HCT116 (cell line): ENCODE data around the gene HINT1. TPM values are rescaled to one million over a fixed set of nuclear protein-coding genes. Genes with fewer than 3 reads are reported as not detected.

Source experiments
- ATAC-seq: fragments of 200-7000 bp; cut with Tn5 transposase; 2 replicates; pipeline ENCODE4 v1.9.1; 2020; ENCODE audit warnings: mild to moderate bottlenecking, moderate library complexity
- BruUV-seq: library from RNA; stranded (reverse); fragments of 400-500 nt; replicated peaks from 2 replicates; lab custom pipeline; 2021; lab: Mats Ljungman, UMichigan
- CTCF ChIA-PET: fragments of 300-600 bp; sonication (Branson Sonifier 250); formaldehyde crosslinking; loops from one replicate; lab custom pipeline; 2021; ENCODE audit warnings: antibody characterized with exemption; lab: Charles Lee
- POLR2A ChIA-PET: fragments of 300-600, 350-600 bp; sonication (Branson Sonifier 250); formaldehyde crosslinking; loops from one replicate; lab custom pipeline; 2021; ENCODE audit warnings: antibody characterized with exemption; lab: Charles Lee
- RAD21 ChIA-PET, 2 experiments: fragments of 300-600 bp; sonication (Branson Sonifier 250); formaldehyde crosslinking; loops; one replicate each; lab custom pipeline; 2023; ENCODE audit warnings: low total read pairs in 2 of 2; ENCODE audit not compliant: uncharacterized antibody in 2 of 2, unreplicated experiment in 2 of 2, low non-redundant PET in 1 of 2; lab: Charles Lee
- DNase-seq: peaks from one replicate; pipeline ENCODE4 v3.0.0-alpha.2; 2010; ENCODE audit warnings: low read depth, low spot score
- H2AFZ ChIP-seq: fragments of 200-600 bp; shearing (Covaris generic), sonication (generic); 2 replicates; pipeline ENCODE4 v1.6.1; 2017; ENCODE audit warnings: low read depth, mixed run types, mixed read lengths, antibody characterized with exemption, low read length; ENCODE audit not compliant: poor library complexity, severe bottlenecking
- H3K27ac ChIP-seq: 2 replicates; pipeline ENCODE4 v1.5.1; 2012; ENCODE audit warnings: low read depth, low read length
- H3K27me3 ChIP-seq: fragments of 200-600 bp; sonication (generic); 2 replicates; pipeline ENCODE4 v1.6.1; 2016; ENCODE audit warnings: mixed run types, low read length, mixed read lengths; ENCODE audit not compliant: insufficient read depth
- H3K36me3 ChIP-seq, 2 experiments: fragments of 200-500 bp in 1 of 2; fragments of 200-600 bp in 1 of 2; sonication (Bioruptor generic) in 1 of 2; sonication (generic) in 1 of 2; 2 replicates each; pipeline versions ENCODE4 v1.5.1 to v1.6.1; 2014 to 2016; ENCODE audit warnings: low read length in 2 of 2, inconsistent platforms in 1 of 2, mixed read lengths in 1 of 2, mixed run types in 1 of 2; ENCODE audit not compliant: insufficient read depth in 2 of 2, control insufficient read depth in 1 of 2
- H3K4me1 ChIP-seq, 2 experiments: fragments of 200-600 bp in 1 of 2; sonication (generic) in 1 of 2; 2 replicates each; pipeline versions ENCODE4 v1.5.1 to v1.6.1; 2012 to 2017; ENCODE audit warnings: low read length in 2 of 2, inconsistent platforms in 1 of 2, mild to moderate bottlenecking in 1 of 2, mixed read lengths in 1 of 2, mixed run types in 1 of 2, moderate library complexity in 1 of 2; ENCODE audit not compliant: insufficient read depth in 2 of 2, control insufficient read depth in 1 of 2
- H3K4me2 ChIP-seq: fragments of 200-600 bp; sonication (generic); 2 replicates; pipeline ENCODE4 v1.6.1; 2017; ENCODE audit warnings: mixed run types, low read length, mixed read lengths
- H3K4me3 ChIP-seq, 2 experiments: fragments of 200-600 bp in 1 of 2; sonication (generic) in 1 of 2; replicated peaks in 1 of 2; 2 replicates each; pipeline ENCODE4 v1.5.1; 2011 to 2016; ENCODE audit warnings: low read length in 2 of 2, control low read depth in 1 of 2, low read depth in 1 of 2, mild to moderate bottlenecking in 1 of 2, mixed read lengths in 1 of 2, mixed run types in 1 of 2
- H3K79me2 ChIP-seq: fragments of 200-600 bp; sonication (generic); 2 replicates; pipeline ENCODE4 v1.6.1; 2017; ENCODE audit warnings: mild to moderate bottlenecking, mixed run types, low read length, moderate library complexity, mixed read lengths; ENCODE audit not compliant: insufficient read depth
- H3K9ac ChIP-seq: fragments of 200-600 bp; sonication (generic); 2 replicates; pipeline ENCODE4 v1.6.1; 2016; ENCODE audit warnings: low read length, mixed read lengths
- H3K9me2 ChIP-seq: fragments of 200-600 bp; sonication (generic), shearing (Covaris generic); 2 replicates; pipeline ENCODE4 v1.6.1; 2017; ENCODE audit warnings: mixed run types, mild to moderate bottlenecking, moderate library complexity; ENCODE audit not compliant: insufficient read depth
- H3K9me3 ChIP-seq, 2 experiments: fragments of 200-500 bp in 1 of 2; fragments of 200-600 bp in 1 of 2; sonication (Bioruptor generic) in 1 of 2; sonication (generic) in 1 of 2; 2 replicates each; pipeline ENCODE4 v1.6.1; 2014 to 2017; ENCODE audit warnings: low read length in 2 of 2, mixed read lengths in 2 of 2, inconsistent platforms in 1 of 2, low read depth in 1 of 2, mild to moderate bottlenecking in 1 of 2, mixed run types in 1 of 2, moderate library complexity in 1 of 2; ENCODE audit not compliant: control insufficient read depth in 1 of 2, insufficient read depth in 1 of 2
- H4K20me1 ChIP-seq: fragments of 200-600 bp; sonication (generic), shearing (Covaris generic); 2 replicates; pipeline ENCODE4 v1.6.1; 2017; ENCODE audit warnings: mixed run types, mild to moderate bottlenecking, moderate library complexity; ENCODE audit not compliant: insufficient read depth
- EGR1 ChIP-seq: IDR thresholded peaks from 2 replicates; pipeline ENCODE4 v1.6.1; 2012; ENCODE audit warnings: low read depth
- EZH2phosphoT487 ChIP-seq: fragments of 200-600 bp; IDR thresholded peaks from 2 replicates; pipeline ENCODE4 v1.6.1; 2018; ENCODE audit warnings: antibody characterized with exemption, borderline replicate concordance
- FOSL1 ChIP-seq: IDR thresholded peaks from 2 replicates; pipeline ENCODE4 v1.6.1; 2012; ENCODE audit warnings: low read depth
- JUND ChIP-seq: IDR thresholded peaks from 2 replicates; pipeline ENCODE4 v1.6.1; 2012
- POLR2A ChIP-seq: IDR thresholded peaks from 2 replicates; pipeline ENCODE4 v1.7.0; 2011; ENCODE audit warnings: borderline replicate concordance; ENCODE audit not compliant: insufficient read depth, insufficient read length; ENCODE audit errors: extremely low read depth
- POLR2AphosphoS5 ChIP-seq: IDR thresholded peaks from 2 replicates; pipeline ENCODE4 v1.6.1; 2011; ENCODE audit warnings: mild to moderate bottlenecking, low read depth, low read length, moderate library complexity
- SIN3A ChIP-seq: IDR thresholded peaks from 2 replicates; pipeline ENCODE4 v1.6.1; 2012; ENCODE audit warnings: low read depth
- YY1 ChIP-seq: IDR thresholded peaks from 2 replicates; pipeline ENCODE4 v1.6.1; 2011; ENCODE audit warnings: low read length, low read depth, moderate library complexity, mild to moderate bottlenecking; ENCODE audit not compliant: insufficient replicate concordance; ENCODE audit errors: extremely low read depth
- intact Hi-C: fragments of 100-400 bp; cut with micrococcal nuclease; formaldehyde crosslinking; loops from 2 replicates; pipeline ENCODE4 v1.10.0; 2022
- total RNA-seq: library from RNA; stranded (reverse); gene quantifications from one replicate; pipeline ENCODE4 v1.2.1, GENCODE V29; 2021; ENCODE audit not compliant: unreplicated experiment
- TF ChIP-seq, protein P1 (sequence below), 3 experiments: fragments of 200-600 bp in 1 of 3; sonication (generic) in 1 of 3; IDR thresholded peaks in 2 of 3; conservative IDR thresholded peaks in 1 of 3; 2 replicates each; pipeline ENCODE4 v1.5.1; 2012 to 2017; ENCODE audit warnings: low read depth in 2 of 3, low read length in 2 of 3, antibody characterized with exemption in 1 of 3, borderline replicate concordance in 1 of 3, control low read depth in 1 of 3, mild to moderate bottlenecking in 1 of 3, mixed read lengths in 1 of 3, mixed run types in 1 of 3, moderate library complexity in 1 of 3; ENCODE audit not compliant: insufficient read depth in 1 of 3
- TF ChIP-seq, protein P2 (sequence below): IDR thresholded peaks from 2 replicates; pipeline ENCODE4 v1.6.1; 2012
- TF ChIP-seq, protein P3 (sequence below): IDR thresholded peaks from 2 replicates; pipeline ENCODE4 v1.6.1; 2012; ENCODE audit warnings: low read depth
- TF ChIP-seq, protein P4 (sequence below): IDR thresholded peaks from 2 replicates; pipeline ENCODE4 v1.6.1; 2011; ENCODE audit warnings: mild to moderate bottlenecking, low read length, moderate library complexity; ENCODE audit not compliant: insufficient replicate concordance; ENCODE audit errors: extremely low read depth

Gene HINT1
- total RNA-seq, 1 experiment from 2014 or later, result 222 TPM

DNA sequence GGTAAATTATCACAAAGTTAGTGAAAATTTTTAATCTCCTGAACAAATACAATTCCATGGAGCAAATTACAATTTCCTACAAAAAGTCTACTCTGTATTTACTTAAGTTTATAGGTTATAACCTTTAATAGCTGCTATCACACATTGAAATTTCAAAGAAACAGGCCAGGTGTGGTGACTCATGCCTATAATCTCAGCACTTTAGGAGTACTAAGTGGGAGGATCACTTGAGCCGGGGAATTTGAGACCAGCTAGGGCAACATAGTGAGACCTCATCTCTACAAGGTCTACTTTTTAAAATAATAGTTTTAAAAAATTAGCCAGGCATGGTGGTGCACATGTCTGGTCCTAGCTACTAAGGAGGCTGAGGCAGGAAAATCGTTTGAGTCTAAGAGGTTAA is 50.3 kb downstream of the HINT1 start:
- TF ChIP-seq, protein P1, sequence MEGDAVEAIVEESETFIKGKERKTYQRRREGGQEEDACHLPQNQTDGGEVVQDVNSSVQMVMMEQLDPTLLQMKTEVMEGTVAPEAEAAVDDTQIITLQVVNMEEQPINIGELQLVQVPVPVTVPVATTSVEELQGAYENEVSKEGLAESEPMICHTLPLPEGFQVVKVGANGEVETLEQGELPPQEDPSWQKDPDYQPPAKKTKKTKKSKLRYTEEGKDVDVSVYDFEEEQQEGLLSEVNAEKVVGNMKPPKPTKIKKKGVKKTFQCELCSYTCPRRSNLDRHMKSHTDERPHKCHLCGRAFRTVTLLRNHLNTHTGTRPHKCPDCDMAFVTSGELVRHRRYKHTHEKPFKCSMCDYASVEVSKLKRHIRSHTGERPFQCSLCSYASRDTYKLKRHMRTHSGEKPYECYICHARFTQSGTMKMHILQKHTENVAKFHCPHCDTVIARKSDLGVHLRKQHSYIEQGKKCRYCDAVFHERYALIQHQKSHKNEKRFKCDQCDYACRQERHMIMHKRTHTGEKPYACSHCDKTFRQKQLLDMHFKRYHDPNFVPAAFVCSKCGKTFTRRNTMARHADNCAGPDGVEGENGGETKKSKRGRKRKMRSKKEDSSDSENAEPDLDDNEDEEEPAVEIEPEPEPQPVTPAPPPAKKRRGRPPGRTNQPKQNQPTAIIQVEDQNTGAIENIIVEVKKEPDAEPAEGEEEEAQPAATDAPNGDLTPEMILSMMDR (IDR thresholded peaks at IDR 0.05 in 2 of 3, conservative IDR thresholded peaks at IDR 0.05 in 1 of 3; ENCODE audit: borderline replicate concordance in 1 of 3, insufficient read depth in 1 of 3, low read depth in 2 of 3, low read length in 2 of 3), result no peak
- TF ChIP-seq FOSL1 (no peak), EZH2phosphoT487 (no peak), POLR2AphosphoS5 (no peak), EGR1 (no peak), SIN3A (no peak), JUND (no peak), YY1 (no peak), POLR2A (no peak)
- TF ChIP-seq, protein P2, sequence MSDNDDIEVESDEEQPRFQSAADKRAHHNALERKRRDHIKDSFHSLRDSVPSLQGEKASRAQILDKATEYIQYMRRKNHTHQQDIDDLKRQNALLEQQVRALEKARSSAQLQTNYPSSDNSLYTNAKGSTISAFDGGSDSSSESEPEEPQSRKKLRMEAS, result no peak
- TF ChIP-seq, protein P3, sequence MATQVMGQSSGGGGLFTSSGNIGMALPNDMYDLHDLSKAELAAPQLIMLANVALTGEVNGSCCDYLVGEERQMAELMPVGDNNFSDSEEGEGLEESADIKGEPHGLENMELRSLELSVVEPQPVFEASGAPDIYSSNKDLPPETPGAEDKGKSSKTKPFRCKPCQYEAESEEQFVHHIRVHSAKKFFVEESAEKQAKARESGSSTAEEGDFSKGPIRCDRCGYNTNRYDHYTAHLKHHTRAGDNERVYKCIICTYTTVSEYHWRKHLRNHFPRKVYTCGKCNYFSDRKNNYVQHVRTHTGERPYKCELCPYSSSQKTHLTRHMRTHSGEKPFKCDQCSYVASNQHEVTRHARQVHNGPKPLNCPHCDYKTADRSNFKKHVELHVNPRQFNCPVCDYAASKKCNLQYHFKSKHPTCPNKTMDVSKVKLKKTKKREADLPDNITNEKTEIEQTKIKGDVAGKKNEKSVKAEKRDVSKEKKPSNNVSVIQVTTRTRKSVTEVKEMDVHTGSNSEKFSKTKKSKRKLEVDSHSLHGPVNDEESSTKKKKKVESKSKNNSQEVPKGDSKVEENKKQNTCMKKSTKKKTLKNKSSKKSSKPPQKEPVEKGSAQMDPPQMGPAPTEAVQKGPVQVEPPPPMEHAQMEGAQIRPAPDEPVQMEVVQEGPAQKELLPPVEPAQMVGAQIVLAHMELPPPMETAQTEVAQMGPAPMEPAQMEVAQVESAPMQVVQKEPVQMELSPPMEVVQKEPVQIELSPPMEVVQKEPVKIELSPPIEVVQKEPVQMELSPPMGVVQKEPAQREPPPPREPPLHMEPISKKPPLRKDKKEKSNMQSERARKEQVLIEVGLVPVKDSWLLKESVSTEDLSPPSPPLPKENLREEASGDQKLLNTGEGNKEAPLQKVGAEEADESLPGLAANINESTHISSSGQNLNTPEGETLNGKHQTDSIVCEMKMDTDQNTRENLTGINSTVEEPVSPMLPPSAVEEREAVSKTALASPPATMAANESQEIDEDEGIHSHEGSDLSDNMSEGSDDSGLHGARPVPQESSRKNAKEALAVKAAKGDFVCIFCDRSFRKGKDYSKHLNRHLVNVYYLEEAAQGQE, result no peak
- TF ChIP-seq, protein P4, sequence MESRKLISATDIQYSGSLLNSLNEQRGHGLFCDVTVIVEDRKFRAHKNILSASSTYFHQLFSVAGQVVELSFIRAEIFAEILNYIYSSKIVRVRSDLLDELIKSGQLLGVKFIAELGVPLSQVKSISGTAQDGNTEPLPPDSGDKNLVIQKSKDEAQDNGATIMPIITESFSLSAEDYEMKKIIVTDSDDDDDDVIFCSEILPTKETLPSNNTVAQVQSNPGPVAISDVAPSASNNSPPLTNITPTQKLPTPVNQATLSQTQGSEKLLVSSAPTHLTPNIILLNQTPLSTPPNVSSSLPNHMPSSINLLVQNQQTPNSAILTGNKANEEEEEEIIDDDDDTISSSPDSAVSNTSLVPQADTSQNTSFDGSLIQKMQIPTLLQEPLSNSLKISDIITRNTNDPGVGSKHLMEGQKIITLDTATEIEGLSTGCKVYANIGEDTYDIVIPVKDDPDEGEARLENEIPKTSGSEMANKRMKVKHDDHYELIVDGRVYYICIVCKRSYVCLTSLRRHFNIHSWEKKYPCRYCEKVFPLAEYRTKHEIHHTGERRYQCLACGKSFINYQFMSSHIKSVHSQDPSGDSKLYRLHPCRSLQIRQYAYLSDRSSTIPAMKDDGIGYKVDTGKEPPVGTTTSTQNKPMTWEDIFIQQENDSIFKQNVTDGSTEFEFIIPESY, result no peak
- H3K9ac ChIP-seq, result no peak overlapping the region
- H3K9me2 ChIP-seq, result no peaks in the 10 kb centered on the region
- ATAC-seq (no peak; the same call in 1 of the 2 replicates), DNase-seq (no peak)
- no peaks in the 10 kb centered on the region for H3K79me2 ChIP-seq
- H3K4me3 ChIP-seq, result no peak overlapping the region
- H3K27ac ChIP-seq, result no peak overlapping the region
- intact Hi-C loops, result loop anchor here (5.0 to 10.0 kb wide), 2 partner anchors 268 to 560 kb away; no protein-coding TSS in a partner anchor
- H3K27me3 ChIP-seq, result no peaks in the 10 kb centered on the region
- CTCF ChIA-PET, result no interaction called here
- H3K9me3 ChIP-seq, result no peaks in the 10 kb centered on the region
- no peaks in the 10 kb centered on the region for H4K20me1 ChIP-seq
- RAD21 ChIA-PET, result no interaction called here
- no peak overlapping the region for H2AFZ ChIP-seq
- POLR2A ChIA-PET, result no interaction called here
- H3K4me2 ChIP-seq, result no peak overlapping the region
- no peaks in the 10 kb centered on the region for H3K36me3 ChIP-seq
- no TSS peak for BruUV-seq
- H3K4me1 ChIP-seq, result peaks cover 5 to 6% of the 10 kb centered on the region in 2 experiments; a peak in 2 of 4 replicates
